Prostate gland (tissue), 2 donors: ENCODE measurements around the gene TXN2. TPM values are rescaled to one million over a fixed set of nuclear protein-coding genes. Genes with fewer than 3 reads are reported as not detected.
A peak's percentile ranks its signal among the peaks of the same experiment; 100 is the strongest.

Source experiments
- DNase-seq: peaks from one replicate; pipeline ENCODE4 v3.0.0-alpha.2; 2019; ENCODE audit warnings: low spot score
- H3K27ac ChIP-seq, 2 donors: fragments of 200-600 bp; sonication (generic); 2 replicates each; pipeline ENCODE4 v1.5.1; 2017 to 2019
- H3K27me3 ChIP-seq: fragments of 200-600 bp; sonication (generic); replicated peaks from 2 replicates; pipeline ENCODE4 v1.5.1; 2019; ENCODE audit not compliant: insufficient read depth
- H3K36me3 ChIP-seq, 2 donors: fragments of 200-600 bp; sonication (generic); 1 replicate in 1 of 2; 2 replicates in 1 of 2; pipeline versions ENCODE4 v1.5.1 to v1.8.1; 2017 to 2019
- H3K4me1 ChIP-seq: fragments of 200-600 bp; sonication (generic); replicated peaks from 2 replicates; pipeline ENCODE4 v1.5.1; 2019
- H3K4me3 ChIP-seq, 2 donors: fragments of 200-600 bp; sonication (generic); 2 replicates each; pipeline ENCODE4 v1.5.1; 2017 to 2019
- H3K9me3 ChIP-seq: fragments of 200-600 bp; sonication (generic); 2 replicates; pipeline ENCODE4 v1.5.1; 2017
- POLR2A ChIP-seq: fragments of 450-650 bp; IDR thresholded peaks from one replicate; pipeline ENCODE4 v1.6.1; 2016; ENCODE audit warnings: antibody characterized with exemption, mild to moderate bottlenecking
- POLR2AphosphoS5 ChIP-seq: sonication (generic); formaldehyde crosslinking; IDR thresholded peaks from one replicate; pipeline ENCODE4 v1.6.1; 2017; ENCODE audit warnings: antibody characterized with exemption
- WGBS: methylation state at CpG from one replicate; pipeline ENCODE4 v1.1.5; 2018; 5-methylcytosine and 5-hydroxymethylcytosine counted together
- intact Hi-C: fragments of 100-400 bp; cut with DNase I; formaldehyde crosslinking; loops from one replicate; pipeline ENCODE4 v1.14.2; 2022
- total RNA-seq, 2 donors: library from RNA; depleted of rRNA; stranded (reverse); fragments of >200 nt; gene quantifications; one replicate each; pipeline ENCODE4 v1.1.0, GENCODE V29; 2016
- TF ChIP-seq, protein P1 (sequence below), 4 experiments: fragments of 200-600 bp in 2 of 4; fragments of 450-650 bp in 2 of 4; sonication (generic) in 2 of 4; IDR thresholded peaks; 1 replicate in 3 of 4; 2 replicates in 1 of 4; pipeline ENCODE4 v1.5.1; 2016 to 2019; ENCODE audit warnings: antibody characterized with exemption in 4 of 4, mild to moderate bottlenecking in 2 of 4, moderate library complexity in 2 of 4

TXN2 gene
- total RNA-seq, 2 donors from 2014 or later, result 74.3 to 148 TPM

DNA sequence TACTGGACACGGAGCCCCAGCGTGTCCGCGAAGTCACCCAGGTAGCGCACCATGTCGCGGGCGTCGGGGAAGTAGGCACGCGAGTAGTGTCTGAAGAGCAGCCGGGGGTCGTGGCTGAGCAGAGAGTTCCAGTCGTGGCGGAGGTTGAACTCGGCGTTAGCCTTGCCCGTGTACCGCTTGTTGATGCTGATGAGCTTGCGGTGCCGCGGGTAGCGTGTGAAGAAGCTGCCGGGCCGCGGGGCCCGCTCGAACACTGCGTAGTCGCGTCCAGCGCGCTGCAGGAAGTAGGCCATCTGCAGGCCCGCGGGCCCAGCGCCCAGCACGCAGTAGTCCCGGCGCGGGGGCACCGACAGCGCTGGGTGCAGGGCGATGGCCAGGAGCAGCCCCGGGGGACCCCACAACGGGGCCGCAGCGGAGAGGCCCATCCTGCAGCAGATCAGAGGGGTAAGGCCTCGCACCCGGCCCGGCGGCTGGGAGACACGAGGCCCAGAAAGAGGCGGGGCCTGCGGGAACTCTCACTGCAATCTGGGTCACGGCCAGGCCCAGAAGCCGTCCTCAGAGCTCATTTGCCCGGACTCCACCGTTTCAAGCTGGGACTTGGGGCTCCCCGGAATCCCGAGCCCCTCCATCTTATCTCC is 24.7 kb upstream of the TXN2 start:
- Histone ChIP-seq H3K4me3 (peak overlapping the region; percentile 51 to 57), H3K27me3 (no peaks in the 10 kb centered on the region), H3K4me1 (no peaks in the 10 kb centered on the region), H3K9me3 (no peaks in the 10 kb centered on the region), H3K27ac (peak overlapping the region; percentile 79 to 82), H3K36me3 (no peaks in the 10 kb centered on the region)
- no peak for DNase-seq
- intact Hi-C loops, result no loop called here
- 96% methylated on average over 47 of the region's 60 CpGs for WGBS
- no peak for TF ChIP-seq POLR2A
- no peak for TF ChIP-seq POLR2AphosphoS5
- TF ChIP-seq, protein P1, sequence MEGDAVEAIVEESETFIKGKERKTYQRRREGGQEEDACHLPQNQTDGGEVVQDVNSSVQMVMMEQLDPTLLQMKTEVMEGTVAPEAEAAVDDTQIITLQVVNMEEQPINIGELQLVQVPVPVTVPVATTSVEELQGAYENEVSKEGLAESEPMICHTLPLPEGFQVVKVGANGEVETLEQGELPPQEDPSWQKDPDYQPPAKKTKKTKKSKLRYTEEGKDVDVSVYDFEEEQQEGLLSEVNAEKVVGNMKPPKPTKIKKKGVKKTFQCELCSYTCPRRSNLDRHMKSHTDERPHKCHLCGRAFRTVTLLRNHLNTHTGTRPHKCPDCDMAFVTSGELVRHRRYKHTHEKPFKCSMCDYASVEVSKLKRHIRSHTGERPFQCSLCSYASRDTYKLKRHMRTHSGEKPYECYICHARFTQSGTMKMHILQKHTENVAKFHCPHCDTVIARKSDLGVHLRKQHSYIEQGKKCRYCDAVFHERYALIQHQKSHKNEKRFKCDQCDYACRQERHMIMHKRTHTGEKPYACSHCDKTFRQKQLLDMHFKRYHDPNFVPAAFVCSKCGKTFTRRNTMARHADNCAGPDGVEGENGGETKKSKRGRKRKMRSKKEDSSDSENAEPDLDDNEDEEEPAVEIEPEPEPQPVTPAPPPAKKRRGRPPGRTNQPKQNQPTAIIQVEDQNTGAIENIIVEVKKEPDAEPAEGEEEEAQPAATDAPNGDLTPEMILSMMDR (IDR thresholded peaks at IDR 0.05), result no peak

DNA sequence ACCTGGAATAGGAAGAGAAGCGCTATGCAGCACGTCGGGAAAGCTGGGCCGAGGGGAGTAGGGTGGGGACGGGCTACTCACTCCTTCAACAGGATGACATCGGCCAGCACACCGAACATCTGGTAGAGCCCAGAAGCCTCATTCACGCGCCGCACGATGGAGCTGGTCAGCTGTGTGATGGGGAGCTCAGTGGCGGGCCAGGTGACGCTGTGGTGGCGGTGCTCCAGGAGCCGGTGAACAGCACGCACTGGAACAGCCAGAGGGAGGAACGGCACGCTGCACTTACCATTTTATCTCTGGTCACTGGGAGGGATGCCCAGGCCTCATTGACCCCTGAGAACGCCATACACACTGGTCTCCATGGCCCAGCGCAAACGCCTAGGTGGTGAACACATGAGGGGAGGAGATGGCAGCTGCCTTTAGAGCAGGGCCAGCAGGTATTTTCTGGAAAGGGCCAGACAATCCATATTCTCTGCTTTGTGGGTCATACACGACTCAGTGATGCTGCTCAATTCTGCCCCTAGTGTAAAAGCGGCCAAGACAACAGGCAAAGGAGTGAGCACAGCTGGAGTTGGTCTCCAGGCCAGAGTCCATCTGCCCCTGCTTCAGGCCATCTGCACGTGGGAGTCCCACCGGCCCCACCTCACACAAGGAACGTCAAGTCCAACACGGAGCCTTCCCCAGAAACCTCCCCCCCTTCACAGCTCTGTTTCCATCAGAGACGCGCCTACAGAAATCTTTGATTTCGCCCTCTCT is 16.6 kb upstream of the TXN2 start:
- no peak overlapping the region for H3K4me3 ChIP-seq
- WGBS, result 90% methylated on average over 30 of the region's 30 CpGs
- TF ChIP-seq, protein P1 (IDR thresholded peaks at IDR 0.05), result no peak
- TF ChIP-seq POLR2AphosphoS5 (no peak), POLR2A (no peak)
- no peaks in the 10 kb centered on the region for H3K9me3 ChIP-seq
- no peak for DNase-seq
- no peaks in the 10 kb centered on the region for H3K36me3 ChIP-seq
- no peaks in the 10 kb centered on the region for H3K27me3 ChIP-seq
- no peaks in the 10 kb centered on the region for H3K4me1 ChIP-seq
- H3K27ac ChIP-seq, result no peak overlapping the region
- intact Hi-C loops, result no loop called here

DNA sequence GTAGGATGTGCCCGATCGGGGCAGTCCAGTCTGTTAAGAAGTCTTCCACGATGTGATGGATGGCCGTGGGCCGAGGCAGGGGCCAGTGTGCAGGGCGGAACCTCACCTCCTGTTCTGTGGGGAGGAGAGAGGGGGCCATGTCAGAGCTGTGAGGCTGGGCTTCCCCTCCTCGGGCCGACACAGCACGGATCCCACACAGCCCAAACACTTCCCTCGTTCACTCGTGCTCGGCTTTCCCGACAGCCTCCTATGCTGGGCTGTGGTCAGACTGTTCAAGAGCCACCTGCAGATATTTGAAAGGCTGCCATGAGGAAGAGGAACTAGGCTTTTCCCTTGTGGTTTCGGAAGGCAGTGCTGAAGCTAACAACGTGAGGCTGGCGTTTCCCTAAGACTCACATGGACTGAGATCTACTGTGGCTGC is 12.3 kb upstream of the TXN2 start:
- 77% methylated on average over 16 of the region's 16 CpGs for WGBS
- H3K4me3 ChIP-seq, result no peak overlapping the region
- peaks cover 0 to 10% of the 10 kb centered on the region in 2 donors for H3K36me3 ChIP-seq
- TF ChIP-seq POLR2A, result no peak
- TF ChIP-seq, protein P1 (IDR thresholded peaks at IDR 0.05), result no peak
- no peaks in the 10 kb centered on the region for H3K27me3 ChIP-seq
- intact Hi-C loops, result no loop called here
- H3K27ac ChIP-seq, result no peak overlapping the region
- H3K9me3 ChIP-seq, result no peaks in the 10 kb centered on the region
- no peaks in the 10 kb centered on the region for H3K4me1 ChIP-seq
- DNase-seq, result no peak

DNA sequence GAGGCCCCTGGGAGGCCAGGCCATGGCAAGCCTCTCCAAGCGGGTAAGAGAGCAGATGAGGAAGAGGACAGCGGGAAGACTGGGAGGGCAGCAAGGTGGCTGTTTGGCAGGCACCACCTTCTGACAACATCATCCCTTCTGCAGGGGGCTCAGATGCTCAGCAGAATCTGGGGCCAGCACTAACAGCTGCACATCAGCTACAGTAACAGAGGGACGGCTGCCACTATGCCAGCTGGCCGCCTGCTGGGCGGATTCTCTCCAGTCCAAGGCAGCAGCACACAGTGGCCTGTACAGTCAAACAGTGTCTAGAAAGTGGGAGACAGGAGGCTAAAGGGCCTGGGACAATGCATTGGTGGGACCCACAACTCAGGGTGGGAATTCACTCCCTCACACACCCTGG is 10.7 kb upstream of the TXN2 start:
- H3K27me3 ChIP-seq, result no peaks in the 10 kb centered on the region
- intact Hi-C loops, result no loop called here
- no peak for TF ChIP-seq POLR2AphosphoS5
- TF ChIP-seq POLR2A, result no peak
- TF ChIP-seq, protein P1 (IDR thresholded peaks at IDR 0.05), result no peak
- H3K4me3 ChIP-seq, result no peak overlapping the region
- no peaks in the 10 kb centered on the region for H3K4me1 ChIP-seq
- no peak for DNase-seq
- WGBS, result 93% methylated on average over 5 of the region's 5 CpGs
- H3K36me3 ChIP-seq, result peaks cover 0 to 10% of the 10 kb centered on the region in 2 donors
- H3K27ac ChIP-seq, result no peak overlapping the region
- no peaks in the 10 kb centered on the region for H3K9me3 ChIP-seq

DNA sequence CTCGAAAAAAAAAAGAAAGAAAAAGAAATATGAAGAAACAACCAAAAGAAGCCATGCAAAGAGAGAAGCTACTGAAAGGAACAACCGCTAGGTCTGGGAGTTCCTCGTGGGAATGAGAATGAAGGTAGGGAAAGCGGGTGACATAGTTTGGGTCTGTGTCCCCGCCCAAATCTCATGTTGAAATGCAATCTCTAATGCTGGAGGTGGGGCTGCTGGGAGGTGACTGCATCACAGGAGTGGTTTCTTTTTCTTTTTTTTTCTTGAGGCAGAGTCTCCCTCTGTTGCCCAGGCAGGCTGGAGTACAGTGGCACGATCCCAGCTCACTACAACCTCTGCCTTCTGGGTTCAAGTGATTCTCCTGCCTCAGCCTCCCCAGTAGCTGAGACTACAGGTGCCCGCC is 9.7 kb upstream of the TXN2 start:
- Histone ChIP-seq H3K4me1 (no peaks in the 10 kb centered on the region), H3K4me3 (no peak overlapping the region), H3K27me3 (no peaks in the 10 kb centered on the region), H3K36me3 (peaks cover 0 to 10% of the 10 kb centered on the region in 2 donors), H3K27ac (no peak overlapping the region), H3K9me3 (no peaks in the 10 kb centered on the region)
- 91% methylated on average over 7 of the region's 7 CpGs for WGBS
- DNase-seq, result no peak
- TF ChIP-seq POLR2AphosphoS5 (no peak), POLR2A (no peak)
- TF ChIP-seq, protein P1 (IDR thresholded peaks at IDR 0.05), result no peak
- intact Hi-C loops, result no loop called here
